IMR-90 (cell line): ENCODE data around the gene FGF2. TPM values are rescaled to one million over a fixed set of nuclear protein-coding genes. Genes with fewer than 3 reads are reported as not detected.

ENCODE experiments used
- ATAC-seq: fragments of 200-7000 bp; cut with Tn5 transposase; 2 replicates; pipeline ENCODE4 v1.9.1; 2020; ENCODE audit warnings: low read depth, mild to moderate bottlenecking, moderate library complexity
- BruUV-seq: library from RNA; stranded (reverse); fragments of 400-500 nt; replicated peaks from 2 replicates; lab custom pipeline; 2021; lab: Mats Ljungman, UMichigan
- CTCF ChIA-PET: fragments of 300-600 bp; formaldehyde crosslinking; extraction: SDS; loops from one replicate; lab custom pipeline; 2021; ENCODE audit warnings: antibody characterized with exemption; lab: Yijun Ruan, JAX
- POLR2A ChIA-PET: fragments of 300-600 bp; sonication (Branson Sonifier 250); formaldehyde crosslinking; loops from one replicate; lab custom pipeline; 2022; ENCODE audit warnings: antibody characterized with exemption; ENCODE audit not compliant: unreplicated experiment; lab: Charles Lee
- DNase-seq: peaks from one replicate; pipeline ENCODE4 v3.0.0; 2013
- H2AFZ ChIP-seq: replicated peaks from 2 replicates; pipeline ENCODE3; 2013; ENCODE audit warnings: low read length, mild to moderate bottlenecking; ENCODE audit not compliant: poor library complexity
- H2AK5ac ChIP-seq: 2 replicates; pipeline ENCODE4 v1.6.1; 2013; ENCODE audit warnings: low read depth, low read length, inconsistent platforms
- H2AK9ac ChIP-seq: replicated peaks from 2 replicates; pipeline ENCODE3; 2013; ENCODE audit warnings: mild to moderate bottlenecking, low read depth, low read length, moderate library complexity; ENCODE audit not compliant: poor library complexity
- H2BK120ac ChIP-seq: 2 replicates; pipeline ENCODE4 v1.6.1; 2013; ENCODE audit warnings: low read depth, low read length, inconsistent platforms
- H2BK15ac ChIP-seq: 3 replicates; pipeline ENCODE4 v1.6.1; 2013; ENCODE audit warnings: low read depth, low read length, inconsistent platforms
- H2BK20ac ChIP-seq: 2 replicates; pipeline ENCODE4 v1.6.1; 2013; ENCODE audit warnings: low read depth, mild to moderate bottlenecking, inconsistent platforms, low read length, moderate library complexity
- H2BK5ac ChIP-seq: 2 replicates; pipeline ENCODE4 v1.6.1; 2013; ENCODE audit warnings: mild to moderate bottlenecking, low read depth, low read length, inconsistent platforms; ENCODE audit not compliant: poor library complexity, severe bottlenecking
- H3K14ac ChIP-seq: replicated peaks from 2 replicates; pipeline ENCODE4 v1.6.1; 2013; ENCODE audit warnings: low read depth, low read length, inconsistent platforms
- H3K18ac ChIP-seq: 2 replicates; pipeline ENCODE4 v1.6.1; 2013; ENCODE audit warnings: low read depth, low read length, control low read depth
- H3K23ac ChIP-seq: 2 replicates; pipeline ENCODE4 v1.6.1; 2013; ENCODE audit warnings: low read depth, low read length, inconsistent platforms
- H3K27ac ChIP-seq: 2 replicates; pipeline ENCODE4 v1.5.1; 2013; ENCODE audit warnings: mild to moderate bottlenecking, control low read depth, low read length; ENCODE audit not compliant: insufficient read depth
- H3K27me3 ChIP-seq: 2 replicates; pipeline ENCODE4 v1.6.1; 2013; ENCODE audit warnings: low read length; ENCODE audit not compliant: control insufficient read depth, insufficient read depth
- H3K36me3 ChIP-seq: 2 replicates; pipeline ENCODE4 v1.6.1; 2013; ENCODE audit warnings: low read length, mixed read lengths; ENCODE audit not compliant: control insufficient read depth, insufficient read depth
- H3K4ac ChIP-seq: 2 replicates; pipeline ENCODE4 v1.6.1; 2013; ENCODE audit warnings: low read depth, low read length, inconsistent platforms
- H3K4me1 ChIP-seq: 2 replicates; pipeline ENCODE4 v1.6.1; 2013; ENCODE audit warnings: low read length, mixed read lengths; ENCODE audit not compliant: control insufficient read depth, insufficient read depth
- H3K4me2 ChIP-seq: 2 replicates; pipeline ENCODE4 v1.6.1; 2013; ENCODE audit warnings: low read depth, mild to moderate bottlenecking, control low read depth, low read length, moderate library complexity
- H3K4me3 ChIP-seq: 2 replicates; pipeline ENCODE4 v1.5.1; 2013; ENCODE audit warnings: low read depth, mild to moderate bottlenecking, control low read depth, low read length, moderate library complexity; ENCODE audit not compliant: insufficient read depth
- H3K56ac ChIP-seq: 2 replicates; pipeline ENCODE4 v1.6.1; 2013; ENCODE audit warnings: low read length, inconsistent platforms; ENCODE audit not compliant: insufficient read depth; ENCODE audit errors: extremely low read depth
- H3K79me1 ChIP-seq, 2 experiments: 2 replicates each; pipeline ENCODE4 v1.6.1; 2013; ENCODE audit warnings: low read length in 2 of 2, inconsistent platforms in 1 of 2, low read depth in 1 of 2
- H3K9ac ChIP-seq: 2 replicates; pipeline ENCODE4 v1.6.1; 2013; ENCODE audit warnings: low read depth, low read length, control low read depth
- H3K9me1 ChIP-seq: 2 replicates; pipeline ENCODE4 v1.6.1; 2013; ENCODE audit warnings: low read length, inconsistent platforms; ENCODE audit not compliant: insufficient read depth
- H3K9me3 ChIP-seq: 2 replicates; pipeline ENCODE4 v1.6.1; 2013; ENCODE audit warnings: low read length; ENCODE audit not compliant: control insufficient read depth, insufficient read depth
- H4K20me1 ChIP-seq: 2 replicates; pipeline ENCODE4 v1.6.1; 2013; ENCODE audit warnings: low read length, inconsistent platforms; ENCODE audit not compliant: insufficient read depth
- H4K5ac ChIP-seq: 2 replicates; pipeline ENCODE4 v1.6.1; 2013; ENCODE audit warnings: mild to moderate bottlenecking, low read depth, low read length, control low read depth
- H4K8ac ChIP-seq, 2 experiments: 2 replicates each; pipeline ENCODE4 v1.6.1; 2013; ENCODE audit warnings: low read depth in 2 of 2, low read length in 2 of 2, control low read depth in 1 of 2, inconsistent platforms in 1 of 2
- H4K91ac ChIP-seq: 2 replicates; pipeline ENCODE4 v1.6.1; 2013; ENCODE audit warnings: low read depth, low read length, inconsistent platforms; ENCODE audit not compliant: insufficient read depth
- BHLHE40 ChIP-seq: fragments of 150-350 bp; IDR thresholded peaks from 2 replicates; pipeline ENCODE4 v1.6.1; 2016; ENCODE audit warnings: mild to moderate bottlenecking, low read depth, low read length
- MXI1 ChIP-seq: IDR thresholded peaks from 2 replicates; pipeline ENCODE4 v1.6.1; 2012; ENCODE audit warnings: low read depth, mild to moderate bottlenecking, low read length, moderate library complexity, borderline replicate concordance
- POLR2A ChIP-seq: IDR thresholded peaks from 2 replicates; pipeline ENCODE4 v1.6.1; 2012; ENCODE audit warnings: mild to moderate bottlenecking, low read depth, low read length
- RAD21 ChIP-seq: IDR thresholded peaks from 2 replicates; pipeline ENCODE4 v1.6.1; 2012; ENCODE audit warnings: low read length, improper control_type of control experiment
- WGBS, 2 experiments: methylation state at CpG; one replicate each; pipeline versions ENCODE4 v1.1.5 to v1.1.7; 2013; ENCODE audit warnings: missing lambda C conversion rate in 2 of 2; ENCODE audit not compliant: insufficient read length in 1 of 2; ENCODE audit errors: extremely low coverage in 2 of 2; 5-methylcytosine and 5-hydroxymethylcytosine counted together
- dilution Hi-C: fragments of 300-500 bp; cut with HindIII; formaldehyde crosslinking; loops from one replicate; pipeline ENCODE4 v1.14.3; 2018; ENCODE audit warnings: low sequenced_read_pairs; ENCODE audit not compliant: unreplicated experiment
- in situ Hi-C: fragments of 300-500 bp; cut with MboI; formaldehyde crosslinking; loops from 3 replicates; pipeline ENCODE4 v1.14.3; 2019; ENCODE audit warnings: low sequenced_read_pairs, inconsistent platforms, mixed read lengths
- intact Hi-C: fragments of 100-400 bp; cut with micrococcal nuclease; formaldehyde crosslinking; loops from 2 replicates; pipeline ENCODE4 v1.10.0; 2022
- polyA plus RNA-seq, 3 experiments: library from polyadenylated mRNA; depleted of rRNA; stranded (reverse); fragments of >200 nt; gene quantifications; 2 replicates each; pipeline ENCODE4 v1.2.3, GENCODE V29; 2012; ENCODE audit warnings: low replicate concordance in 1 of 3
- total RNA-seq: library from RNA; depleted of rRNA; stranded (reverse); fragments of >200 nt; gene quantifications from 2 replicates; pipeline ENCODE4 v1.2.3, GENCODE V29; 2012
- TF ChIP-seq, protein P1 (sequence below): fragments of 150-350 bp; IDR thresholded peaks from 2 replicates; pipeline ENCODE4 v1.6.1; 2016; ENCODE audit warnings: low read depth, mild to moderate bottlenecking, low read length, moderate library complexity, borderline replicate concordance

Gene FGF2
- total and polyA plus RNA-seq, 2 of the 4 experiments (the other 2 are of a cell fraction) = 12.9 to 27.1 TPM

DNA sequence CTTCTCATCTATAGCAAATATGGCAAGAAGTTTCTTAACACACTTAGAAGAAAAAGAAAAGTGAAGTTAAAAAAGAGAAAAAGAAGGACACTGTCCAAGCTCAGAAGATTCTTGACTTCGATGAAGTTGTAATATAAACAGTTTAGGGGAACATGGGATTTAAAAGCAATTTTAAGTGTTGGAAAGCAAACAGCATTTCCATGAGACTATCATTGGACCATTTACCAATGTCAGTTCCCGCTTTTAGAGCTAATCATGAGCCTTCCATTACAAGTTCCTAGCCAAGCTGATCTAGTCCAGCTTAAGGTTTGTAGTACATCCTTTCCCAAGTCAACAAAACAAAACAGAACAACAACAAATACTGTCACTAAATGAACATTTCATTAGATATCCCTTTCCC is 45.1 kb upstream of the FGF2 start:
- peak overlapping the region; percentile 84 for H2BK5ac ChIP-seq
- no peak overlapping the region for H3K4me3 ChIP-seq
- H3K9me1 ChIP-seq = peaks cover 2% of the 10 kb centered on the region; the same call in 1 of the 2 replicates
- 0 out of 2 replicates have a peak overlapping the region, but pooled peaks have one; percentile 81 for H3K14ac ChIP-seq
- H3K36me3 ChIP-seq = no peaks in the 10 kb centered on the region
- BruUV-seq = no TSS peak
- in situ Hi-C loops = no loop called here
- ChIA-PET CTCF (no interaction called here), POLR2A (interaction anchor here (0.7 kb wide), 1 partner anchor 17 kb away, joined by 3 read pairs; no protein-coding TSS in a partner anchor)
- H3K4ac ChIP-seq = peak overlapping the region; percentile 17; the same call in 1 of the 2 replicates
- WGBS, 2 experiments = 44% methylated on average over 1 of the region's 2 CpGs; no CpG with 5 or more reads in 1 of the 2 experiments
- H4K8ac ChIP-seq = peak overlapping the region; percentile 54 to 62
- H3K9me3 ChIP-seq = no peaks in the 10 kb centered on the region
- H2AK9ac ChIP-seq = no peak overlapping the region
- H4K91ac ChIP-seq = peak overlapping the region; percentile 16; the same call in 1 of the 2 replicates
- no peak overlapping the region for H2AK5ac ChIP-seq
- peak overlapping the region; percentile 88; the same call in 1 of the 2 replicates for H2BK20ac ChIP-seq
- H3K18ac ChIP-seq = peak overlapping the region; percentile 45; the same call in 1 of the 2 replicates
- peak overlapping the region; percentile 19; the same call in 1 of the 2 replicates for H4K5ac ChIP-seq
- peak overlapping the region; percentile 82 for H2BK120ac ChIP-seq
- H2AFZ ChIP-seq = no peak overlapping the region
- TF ChIP-seq BHLHE40 = no peak
- TF ChIP-seq RAD21 = no peak
- TF ChIP-seq, protein P1, sequence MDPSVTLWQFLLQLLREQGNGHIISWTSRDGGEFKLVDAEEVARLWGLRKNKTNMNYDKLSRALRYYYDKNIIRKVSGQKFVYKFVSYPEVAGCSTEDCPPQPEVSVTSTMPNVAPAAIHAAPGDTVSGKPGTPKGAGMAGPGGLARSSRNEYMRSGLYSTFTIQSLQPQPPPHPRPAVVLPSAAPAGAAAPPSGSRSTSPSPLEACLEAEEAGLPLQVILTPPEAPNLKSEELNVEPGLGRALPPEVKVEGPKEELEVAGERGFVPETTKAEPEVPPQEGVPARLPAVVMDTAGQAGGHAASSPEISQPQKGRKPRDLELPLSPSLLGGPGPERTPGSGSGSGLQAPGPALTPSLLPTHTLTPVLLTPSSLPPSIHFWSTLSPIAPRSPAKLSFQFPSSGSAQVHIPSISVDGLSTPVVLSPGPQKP = no peak
- no peak for TF ChIP-seq MXI1
- no peak for TF ChIP-seq POLR2A
- dilution Hi-C loops = no loop called here
- peaks cover 13% of the 10 kb centered on the region for H3K4me1 ChIP-seq
- ATAC-seq (no peak), DNase-seq (no peak)
- H4K20me1 ChIP-seq = no peaks in the 10 kb centered on the region
- H3K27me3 ChIP-seq = no peaks in the 10 kb centered on the region
- no peak overlapping the region for H3K27ac ChIP-seq
- no peak overlapping the region for H3K9ac ChIP-seq
- 0 out of 4 replicates have a peak, but pooled peaks cover 0 to 2% of the 10 kb centered on the region in 2 experiments for H3K79me1 ChIP-seq
- H3K56ac ChIP-seq = no peak overlapping the region; the same call in 1 of the 2 replicates
- H3K4me2 ChIP-seq = no peak overlapping the region
- H2BK15ac ChIP-seq = peak overlapping the region; percentile 94
- H3K23ac ChIP-seq = peak overlapping the region; percentile 41; the same call in 1 of the 2 replicates
- intact Hi-C loops = no loop called here
